ENCODE results near the gene CARM1. TPM values are rescaled to one million over a fixed set of nuclear protein-coding genes. Genes with fewer than 3 reads are reported as not detected.
A peak's percentile ranks its signal among the peaks of the same experiment; 100 is the strongest.
"Not testable (repeated sequence)": the region's sequence is repeated elsewhere in the genome, so short reads cannot be mapped to it uniquely, and the experiment has no call there.

The CARM1 gene
- total RNA-seq, 1 donor, result 33.7 TPM

- H3K79me2 ChIP-seq (ENCODE audit: insufficient read depth, low read length), result peaks cover 19% of the 10 kb centered on the region
- peaks cover 10% of the 10 kb centered on the region for H3K36me3 ChIP-seq (ENCODE audit: insufficient read depth, low read length)
- peaks cover 3% of the 10 kb centered on the region for H4K20me1 ChIP-seq (ENCODE audit: insufficient read depth, low read length)
- peaks cover 5% of the 10 kb centered on the region for H3K4me1 ChIP-seq (ENCODE audit: insufficient read depth, low read length)
- no peak overlapping the region for H3K4me2 ChIP-seq (ENCODE audit: insufficient read depth, low read length)
- H3K9me3 ChIP-seq (ENCODE audit: low read depth, low read length), result no peaks in the 10 kb centered on the region
- H3K27me3 ChIP-seq (ENCODE audit: insufficient read depth, low read length), result no peaks in the 10 kb centered on the region
- no peak overlapping the region for H2AFZ ChIP-seq (ENCODE audit: low read length)
- DNase-seq (ENCODE audit: insufficient read length, low spot score, missing footprints), result peak; percentile 37
- no peak for TF ChIP-seq CTCF (IDR thresholded peaks at IDR 0.05; ENCODE audit: extremely low read depth, low read depth, low read length)
- H3K4me3 ChIP-seq (ENCODE audit: insufficient read depth, low read length), result no peak overlapping the region
- H3K27ac ChIP-seq (ENCODE audit: low read depth, low read length), result no peak overlapping the region
These were observed 64.2 kb downstream of the CARM1 start for GRCh38 chr19:10935371-10936059.

DNA sequence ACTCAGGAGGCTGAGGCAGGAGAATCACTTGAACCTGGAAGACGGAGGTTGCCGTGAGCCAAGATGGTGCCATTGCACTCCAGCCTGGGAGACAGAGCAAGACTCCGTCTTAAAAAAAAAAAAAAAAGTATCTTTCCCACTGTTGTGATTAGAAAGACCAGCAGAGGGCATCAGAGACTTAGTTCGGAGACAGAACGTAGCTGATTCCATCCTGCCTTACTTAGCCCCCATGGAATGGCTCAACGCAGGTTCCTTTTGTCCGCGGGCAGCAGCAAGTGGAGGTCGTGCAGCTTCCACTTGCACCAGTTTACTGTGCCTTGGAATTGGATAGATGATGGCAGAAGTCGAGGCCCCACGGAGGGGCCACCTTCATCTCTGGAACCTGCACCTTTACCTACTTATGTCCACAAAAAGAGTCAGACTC, 65.3 kb downstream of the CARM1 start:
- peaks cover 3% of the 10 kb centered on the region for H4K20me1 ChIP-seq (ENCODE audit: insufficient read depth, low read length)
- peak; percentile 57 for TF ChIP-seq CTCF (IDR thresholded peaks at IDR 0.05; ENCODE audit: extremely low read depth, low read depth, low read length)
- peaks cover 6% of the 10 kb centered on the region for H3K36me3 ChIP-seq (ENCODE audit: insufficient read depth, low read length)
- DNase-seq (ENCODE audit: insufficient read length, low spot score, missing footprints), result peak; percentile 79
- H2AFZ ChIP-seq (ENCODE audit: low read length), result peak overlapping the region; percentile 58
- no peak overlapping the region for H3K27ac ChIP-seq (ENCODE audit: low read depth, low read length)
- H3K4me3 ChIP-seq (ENCODE audit: insufficient read depth, low read length), result peak overlapping the region; percentile 46
- peaks cover 5% of the 10 kb centered on the region for H3K4me1 ChIP-seq (ENCODE audit: insufficient read depth, low read length)
- H3K4me2 ChIP-seq (ENCODE audit: insufficient read depth, low read length), result peak overlapping the region; percentile 79
- H3K79me2 ChIP-seq (ENCODE audit: insufficient read depth, low read length), result peaks cover 13% of the 10 kb centered on the region
- H3K27me3 ChIP-seq (ENCODE audit: insufficient read depth, low read length), result no peaks in the 10 kb centered on the region
- H3K9me3 ChIP-seq (ENCODE audit: low read depth, low read length), result no peaks in the 10 kb centered on the region

GRCh38 chr19:10941649-10942048, 70.3 kb downstream of the CARM1 start:
- not testable (repeated sequence) for H3K27me3 ChIP-seq (ENCODE audit: insufficient read depth, low read length); H2AFZ ChIP-seq (ENCODE audit: low read length); H3K9me3 ChIP-seq (ENCODE audit: low read depth, low read length); H3K4me2 ChIP-seq (ENCODE audit: insufficient read depth, low read length); H3K4me3 ChIP-seq (ENCODE audit: insufficient read depth, low read length); H3K4me1 ChIP-seq (ENCODE audit: insufficient read depth, low read length); H3K79me2 ChIP-seq (ENCODE audit: insufficient read depth, low read length); H3K27ac ChIP-seq (ENCODE audit: low read depth, low read length); H3K36me3 ChIP-seq (ENCODE audit: insufficient read depth, low read length); H4K20me1 ChIP-seq (ENCODE audit: insufficient read depth, low read length); DNase-seq (ENCODE audit: insufficient read length, low spot score, missing footprints)

DNA sequence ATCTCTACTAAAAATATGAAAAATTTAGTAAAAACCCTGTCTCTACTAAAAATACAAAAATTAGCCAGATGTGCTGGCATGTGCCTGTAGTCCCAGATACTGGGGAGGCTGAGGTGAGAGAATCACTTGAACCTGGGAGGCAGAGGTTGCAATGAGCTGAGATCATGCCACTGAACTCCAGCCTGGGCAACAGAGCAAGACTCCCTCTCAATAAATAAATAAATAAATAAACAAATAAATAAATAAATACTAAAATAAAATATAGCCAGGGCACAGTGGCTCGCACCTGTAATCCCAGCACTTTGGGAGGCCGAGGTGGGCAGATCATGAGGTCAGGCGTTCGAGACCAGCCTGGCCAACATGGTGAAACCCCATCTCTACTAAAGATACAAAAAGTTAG, 72.1 kb downstream of the CARM1 start:
- H3K4me2 ChIP-seq (ENCODE audit: insufficient read depth, low read length); H3K27ac ChIP-seq (ENCODE audit: low read depth, low read length); H3K4me1 ChIP-seq (ENCODE audit: insufficient read depth, low read length); H4K20me1 ChIP-seq (ENCODE audit: insufficient read depth, low read length); H3K79me2 ChIP-seq (ENCODE audit: insufficient read depth, low read length); H3K36me3 ChIP-seq (ENCODE audit: insufficient read depth, low read length); H3K27me3 ChIP-seq (ENCODE audit: insufficient read depth, low read length); DNase-seq (ENCODE audit: insufficient read length, low spot score, missing footprints); H2AFZ ChIP-seq (ENCODE audit: low read length); H3K4me3 ChIP-seq (ENCODE audit: insufficient read depth, low read length); H3K9me3 ChIP-seq (ENCODE audit: low read depth, low read length): not testable (repeated sequence)

GRCh38 chr19:10945264-10945663, 73.9 kb downstream of the CARM1 start:
- no peaks in the 10 kb centered on the region for H3K36me3 ChIP-seq (ENCODE audit: insufficient read depth, low read length)
- TF ChIP-seq CTCF (IDR thresholded peaks at IDR 0.05; ENCODE audit: extremely low read depth, low read depth, low read length), result no peak
- no peak overlapping the region for H2AFZ ChIP-seq (ENCODE audit: low read length)
- no peak overlapping the region for H3K4me3 ChIP-seq (ENCODE audit: insufficient read depth, low read length)
- no peak overlapping the region for H3K27ac ChIP-seq (ENCODE audit: low read depth, low read length)
- no peaks in the 10 kb centered on the region for H3K79me2 ChIP-seq (ENCODE audit: insufficient read depth, low read length)
- no peak for DNase-seq (ENCODE audit: insufficient read length, low spot score, missing footprints)
- no peak overlapping the region for H3K4me2 ChIP-seq (ENCODE audit: insufficient read depth, low read length)
- no peaks in the 10 kb centered on the region for H4K20me1 ChIP-seq (ENCODE audit: insufficient read depth, low read length)
- no peaks in the 10 kb centered on the region for H3K4me1 ChIP-seq (ENCODE audit: insufficient read depth, low read length)
- no peaks in the 10 kb centered on the region for H3K9me3 ChIP-seq (ENCODE audit: low read depth, low read length)
- no peaks in the 10 kb centered on the region for H3K27me3 ChIP-seq (ENCODE audit: insufficient read depth, low read length)

Measured in osteoblast (primary cell).